H1 (cell line): ENCODE data around the gene TMEM97. TPM values are rescaled to one million over a fixed set of nuclear protein-coding genes. Genes with fewer than 3 reads are reported as not detected.

Experiments
- CHD2 ChIP-seq: IDR thresholded peaks from 2 replicates; pipeline ENCODE4 v1.6.1; 2012; ENCODE audit warnings: low read length, improper control_type of control experiment
- CHD7 ChIP-seq: fragments of 300-600 bp; sonication (generic); IDR thresholded peaks from 2 replicates; pipeline ENCODE4 v1.7.1; 2012; ENCODE audit warnings: low read length, moderate library complexity, mild to moderate bottlenecking, inconsistent platforms; ENCODE audit not compliant: insufficient replicate concordance
- GTF2F1 ChIP-seq: IDR thresholded peaks from 2 replicates; pipeline ENCODE4 v1.6.1; 2012; ENCODE audit warnings: low read depth, low read length, improper control_type of control experiment, borderline replicate concordance
- KDM1A ChIP-seq: fragments of 200-600, 300-600 bp; sonication (generic); IDR thresholded peaks from 2 replicates; pipeline ENCODE4 v1.7.1; 2016; ENCODE audit warnings: mild to moderate bottlenecking, low read length, borderline replicate concordance
- KDM5A ChIP-seq: fragments of 200-600 bp; IDR thresholded peaks from 2 replicates; pipeline ENCODE4 v1.7.1; 2012; ENCODE audit warnings: mild to moderate bottlenecking, low read length, inconsistent platforms, mixed read lengths
- POU5F1 ChIP-seq: IDR thresholded peaks from 2 replicates; pipeline ENCODE4 v1.6.1; 2011; ENCODE audit warnings: low read depth, mild to moderate bottlenecking, low read length, moderate library complexity
- RBBP5 ChIP-seq: IDR thresholded peaks from 2 replicates; pipeline ENCODE4 v1.7.1; 2012; ENCODE audit warnings: low read depth, mild to moderate bottlenecking, inconsistent platforms, low read length, moderate library complexity, borderline replicate concordance
- RFX5 ChIP-seq: IDR thresholded peaks from 2 replicates; pipeline ENCODE4 v1.6.1; 2011; ENCODE audit warnings: low read depth, low read length, improper control_type of control experiment, borderline replicate concordance
- SAP30 ChIP-seq: fragments of 300-600 bp; sonication (generic); IDR thresholded peaks from 2 replicates; pipeline ENCODE4 v1.7.1; 2012; ENCODE audit warnings: low read length, moderate library complexity, mild to moderate bottlenecking, inconsistent platforms; ENCODE audit not compliant: insufficient read depth, insufficient replicate concordance
- SP4 ChIP-seq: IDR thresholded peaks from 2 replicates; pipeline ENCODE4 v1.6.1; 2012; ENCODE audit warnings: low read length, inconsistent platforms
- polyA plus RNA-seq, 7 experiments: library from polyadenylated mRNA; depleted of rRNA in 3 of 7; stranded (reverse) in 5 of 7; unstranded in 2 of 7; fragments of >200 nt in 5 of 7; fragments of 200-250 nt in 2 of 7; gene quantifications; 1 replicate in 5 of 7; 2 replicates in 1 of 7; 4 replicates in 1 of 7; pipeline versions ENCODE4 v1.2.1 to v1.2.3, GENCODE V29; 2011 to 2013; ENCODE audit warnings: missing spikeins in 2 of 7, mixed read lengths in 2 of 7
- total RNA-seq: library from RNA; stranded (reverse); fragmentation: NEBNext Ultra II Directional; extraction: Animal tissue kit (Norgen Biotek cat#: 25700); gene quantifications from 2 replicates; pipeline ENCODE4 v1.2.1, GENCODE V29; 2021

The TMEM97 gene
- total and polyA plus RNA-seq, 2 of the 8 experiments (the other 6 are each of a cell fraction or from before 2014, with no cell fraction given) = 126 to 130 TPM

GRCh38 chr17:28335959-28336871 lies 17.2 kb downstream of the TMEM97 start (continued):
- TF ChIP-seq CHD7 (no peak), RBBP5 (0 out of 2 replicates have a peak, but pooled peaks have one; percentile 18), KDM5A (no peak), SAP30 (peak; percentile 32), RFX5 (no peak), SP4 (no peak), CHD2 (no peak), POU5F1 (no peak), GTF2F1 (no peak), KDM1A (no peak)
